GM12801 (cell line): ENCODE results near the gene CHID1.

ENCODE experiments used
- CTCF ChIP-seq: IDR thresholded peaks from one replicate; pipeline ENCODE4 v1.5.1; 2011; ENCODE audit warnings: control low read depth; ENCODE audit not compliant: insufficient read length; ENCODE audit errors: extremely low read depth

CHID1 gene

GRCh38 chr11:953512-953911 is 42.9 kb upstream of the CHID1 start:
- TF ChIP-seq CTCF = no peak

GRCh38 chr11:952406-953385 is 42.1 kb upstream of the CHID1 start:
- TF ChIP-seq CTCF = no peak

DNA sequence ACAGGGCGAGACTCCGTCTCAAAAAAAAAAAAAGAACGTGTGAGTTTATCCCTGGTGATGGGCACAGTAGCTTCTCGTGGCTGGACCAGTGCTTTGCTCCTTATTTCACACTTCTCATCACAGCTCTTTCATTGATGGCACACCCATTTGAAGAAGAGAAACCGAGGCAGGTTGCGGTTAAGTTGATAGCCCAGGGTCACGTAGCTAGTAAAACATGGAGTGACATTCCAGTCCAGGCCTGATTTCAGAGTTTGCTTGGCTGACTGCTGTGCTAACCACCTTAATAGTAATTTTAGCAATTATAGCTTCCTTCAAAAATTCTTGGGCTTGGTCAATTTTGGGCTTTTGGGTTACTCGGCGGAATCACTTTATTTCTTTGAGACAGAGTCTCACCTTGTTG is 40.9 kb upstream of the CHID1 start:
- TF ChIP-seq CTCF = no peak

DNA sequence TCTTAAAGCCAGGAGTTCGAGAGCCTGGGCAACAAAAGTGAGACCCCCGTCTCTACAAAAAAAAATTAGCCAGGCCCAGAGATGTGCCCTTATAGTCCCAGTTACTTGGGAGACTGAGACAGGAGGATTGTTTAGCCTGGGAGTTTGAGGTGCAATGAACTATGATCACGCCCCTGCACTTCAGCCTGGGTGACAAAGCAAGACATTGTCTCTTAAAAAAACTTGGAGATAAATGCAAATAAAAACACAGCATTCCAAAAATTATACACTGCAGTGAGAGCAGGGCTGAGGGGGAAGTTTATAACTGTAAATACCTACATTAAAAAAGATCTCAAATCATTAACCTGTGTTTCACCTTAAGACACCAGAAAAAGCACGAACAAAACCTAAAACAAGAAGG is 37.1 kb upstream of the CHID1 start:
- TF ChIP-seq CTCF = no peak

DNA sequence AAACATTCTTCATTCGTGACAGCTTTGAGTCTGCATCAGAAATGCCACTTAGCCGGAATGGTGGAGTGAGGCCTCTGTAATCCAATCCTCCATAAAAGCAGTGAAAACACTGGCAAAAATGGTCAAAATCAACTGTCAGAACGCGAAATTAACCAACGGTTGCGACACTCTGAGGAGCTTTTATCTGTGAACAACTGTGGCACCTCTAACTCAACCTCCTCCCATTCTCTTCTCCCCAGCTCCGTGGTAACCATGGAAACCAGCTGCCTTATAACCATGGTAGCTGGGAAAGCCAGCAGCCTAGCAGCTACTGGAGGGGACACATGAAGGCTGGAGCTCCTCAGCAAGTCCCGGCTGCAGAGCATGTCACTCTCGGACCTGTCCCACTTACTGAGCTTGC is 35.4 kb upstream of the CHID1 start:
- TF ChIP-seq CTCF = no peak

DNA sequence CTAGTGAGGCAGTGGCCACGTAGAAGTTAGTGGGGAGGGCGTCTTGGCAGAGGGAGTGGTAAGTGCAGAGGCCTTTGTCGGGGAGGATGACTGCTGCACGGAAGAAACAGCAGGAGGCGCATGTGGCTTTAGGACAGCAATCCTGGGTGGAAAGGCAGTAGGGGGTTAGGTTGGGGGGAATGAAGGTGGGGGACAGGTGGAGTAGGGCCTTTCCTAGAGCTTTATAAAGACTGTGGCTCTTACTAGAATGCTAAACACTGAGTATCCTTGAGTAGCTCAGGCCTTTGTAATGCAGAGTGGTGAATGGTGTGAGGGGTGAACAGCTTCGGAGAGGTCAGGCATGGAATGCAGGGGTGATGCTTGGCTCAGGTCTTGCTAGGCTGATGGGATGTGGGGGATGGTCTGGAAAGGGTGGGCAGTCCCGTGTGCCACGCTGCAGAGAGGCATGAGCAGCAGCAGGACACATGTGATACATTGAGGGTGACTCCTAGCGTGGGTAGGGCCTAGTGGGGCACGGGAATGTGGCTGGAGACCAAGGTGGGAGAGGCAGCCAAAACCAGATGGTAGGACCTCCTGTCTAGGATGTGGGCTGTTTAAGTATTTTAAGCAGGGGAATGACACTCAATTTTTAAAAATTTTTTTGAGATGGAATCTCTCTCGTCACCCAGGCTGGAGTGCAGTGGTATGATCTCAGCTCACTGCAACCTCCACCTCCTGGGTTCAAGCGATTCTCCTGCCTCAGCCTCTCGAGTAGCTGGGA is 34.3 kb upstream of the CHID1 start:
- TF ChIP-seq CTCF = no peak

DNA sequence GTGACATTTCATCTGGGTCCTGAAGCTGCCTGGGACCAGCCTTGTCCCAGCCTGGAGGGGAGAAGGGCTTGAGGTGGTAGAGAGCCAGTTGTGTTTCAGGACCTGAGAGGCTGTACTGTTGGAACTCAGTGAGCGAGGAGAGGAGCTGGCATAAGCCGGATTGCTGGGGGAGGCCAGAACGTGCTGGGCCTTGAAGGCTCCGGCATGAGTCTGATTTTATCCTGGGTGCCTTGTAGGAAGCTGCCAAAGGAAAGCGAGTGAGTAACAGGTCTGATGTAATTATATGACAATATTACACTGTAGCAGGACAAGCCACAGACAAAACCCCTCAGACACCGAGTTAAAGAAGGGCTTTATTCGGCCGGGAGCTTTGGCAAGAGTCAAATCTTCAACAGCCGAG is 32.2 kb upstream of the CHID1 start:
- TF ChIP-seq CTCF = no peak
